ENCODE measurements around the gene PRKN. TPM values are rescaled to one million over a fixed set of nuclear protein-coding genes. Genes with fewer than 3 reads are reported as not detected.

PRKN gene
- total RNA-seq, 4 donors from 2014 or later = 4.5 to 12.3 (median 9.0) TPM

- Histone ChIP-seq H3K36me3 (no peaks in the 10 kb centered on the region), H3K9me3 (no peaks in the 10 kb centered on the region), H3K27me3 (no peaks in the 10 kb centered on the region), H3K4me3 (no peak overlapping the region), H3K4me1 (no peaks in the 10 kb centered on the region), H3K27ac (no peak overlapping the region)
- no peak for TF ChIP-seq POLR2A (IDR thresholded peaks at IDR 0.05)
- TF ChIP-seq EP300 (IDR thresholded peaks at IDR 0.05; ENCODE audit: low read depth) = no peak
- no peak for TF ChIP-seq POLR2AphosphoS5 (IDR thresholded peaks at IDR 0.05)
- TF ChIP-seq, protein P1, sequence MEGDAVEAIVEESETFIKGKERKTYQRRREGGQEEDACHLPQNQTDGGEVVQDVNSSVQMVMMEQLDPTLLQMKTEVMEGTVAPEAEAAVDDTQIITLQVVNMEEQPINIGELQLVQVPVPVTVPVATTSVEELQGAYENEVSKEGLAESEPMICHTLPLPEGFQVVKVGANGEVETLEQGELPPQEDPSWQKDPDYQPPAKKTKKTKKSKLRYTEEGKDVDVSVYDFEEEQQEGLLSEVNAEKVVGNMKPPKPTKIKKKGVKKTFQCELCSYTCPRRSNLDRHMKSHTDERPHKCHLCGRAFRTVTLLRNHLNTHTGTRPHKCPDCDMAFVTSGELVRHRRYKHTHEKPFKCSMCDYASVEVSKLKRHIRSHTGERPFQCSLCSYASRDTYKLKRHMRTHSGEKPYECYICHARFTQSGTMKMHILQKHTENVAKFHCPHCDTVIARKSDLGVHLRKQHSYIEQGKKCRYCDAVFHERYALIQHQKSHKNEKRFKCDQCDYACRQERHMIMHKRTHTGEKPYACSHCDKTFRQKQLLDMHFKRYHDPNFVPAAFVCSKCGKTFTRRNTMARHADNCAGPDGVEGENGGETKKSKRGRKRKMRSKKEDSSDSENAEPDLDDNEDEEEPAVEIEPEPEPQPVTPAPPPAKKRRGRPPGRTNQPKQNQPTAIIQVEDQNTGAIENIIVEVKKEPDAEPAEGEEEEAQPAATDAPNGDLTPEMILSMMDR (IDR thresholded peaks at IDR 0.05) = no peak
- 84 to 95% methylated on average over 6 of the region's 6 CpGs for whole genome bisulfite sequencing, 2 donors (ENCODE audit: low coverage in 1 of 2)
- in situ Hi-C loops (cut with MboI; ENCODE audit: low pct_ligation_motif_present in 1 of 4, low pct_unique_long_range_greater_than_20kb in 1 of 4, low sequenced_read_pairs in 3 of 4) = no loop called here
- intact Hi-C loops (cut with DNase I; ENCODE audit: low total_unique reads) = no loop called here
- DNase-seq = no peak
Observed at GRCh38 chr6:162602759-162603158, 124.8 kb downstream of the PRKN start.

DNA sequence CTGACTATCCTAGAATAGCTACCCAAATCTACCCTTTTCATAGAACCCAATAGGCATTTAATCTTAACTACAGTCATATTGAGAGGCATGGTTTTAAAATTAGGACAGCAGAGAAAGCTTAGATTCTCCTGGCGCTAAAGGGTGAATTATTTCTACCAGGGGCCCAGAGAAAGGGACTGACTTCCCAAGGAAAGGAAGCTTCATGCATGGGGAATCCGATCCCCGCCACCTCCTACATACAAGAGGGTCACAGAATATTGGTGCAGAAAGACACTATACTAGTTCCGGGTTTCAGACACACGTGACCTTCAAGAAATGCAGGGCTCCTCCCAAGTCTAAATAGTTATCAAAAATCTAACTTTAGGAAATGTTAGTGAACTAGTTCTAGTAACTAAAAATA lies 130.9 kb downstream of the PRKN start:
- H3K27me3 ChIP-seq = no peaks in the 10 kb centered on the region
- 89 to 92% methylated on average over 5 of the region's 5 CpGs for WGBS, 2 donors (ENCODE audit: low coverage in 1 of 2)
- H3K27ac ChIP-seq = no peak overlapping the region
- TF ChIP-seq, protein P1 (IDR thresholded peaks at IDR 0.05) = no peak
- TF ChIP-seq EP300 (IDR thresholded peaks at IDR 0.05; ENCODE audit: low read depth) (no peak), POLR2AphosphoS5 (IDR thresholded peaks at IDR 0.05) (no peak), POLR2A (IDR thresholded peaks at IDR 0.05) (no peak)
- intact Hi-C loops (cut with DNase I; ENCODE audit: low total_unique reads) = no loop called here
- in situ Hi-C loops (cut with MboI; ENCODE audit: low pct_ligation_motif_present in 1 of 4, low pct_unique_long_range_greater_than_20kb in 1 of 4, low sequenced_read_pairs in 3 of 4) = no loop called here
- H3K9me3 ChIP-seq = no peaks in the 10 kb centered on the region
- no peaks in the 10 kb centered on the region for H3K4me1 ChIP-seq
- no peak overlapping the region for H3K4me3 ChIP-seq
- H3K36me3 ChIP-seq = no peaks in the 10 kb centered on the region
- DNase-seq = no peak

DNA sequence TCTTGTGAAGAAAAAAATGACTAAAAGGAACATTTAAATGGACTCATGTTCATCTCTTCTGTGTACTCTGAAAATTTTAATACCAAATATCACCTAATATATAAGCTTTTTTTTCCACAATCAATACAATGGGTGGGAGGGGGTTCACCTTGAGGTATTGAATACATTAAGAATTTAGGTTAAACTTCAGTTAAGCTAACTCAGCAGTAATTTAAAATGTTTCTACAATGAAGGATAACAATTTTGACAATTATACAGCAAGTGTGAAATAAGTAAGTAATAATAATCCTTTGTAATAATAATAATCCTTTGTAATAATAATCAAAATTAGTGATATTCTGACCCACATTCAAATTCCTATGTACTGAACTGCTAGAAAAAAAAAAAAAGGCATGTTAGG lies 136.0 kb downstream of the PRKN start:
- in situ Hi-C loops (cut with MboI; ENCODE audit: low pct_ligation_motif_present in 1 of 4, low pct_unique_long_range_greater_than_20kb in 1 of 4, low sequenced_read_pairs in 3 of 4) = no loop called here
- TF ChIP-seq POLR2AphosphoS5 (IDR thresholded peaks at IDR 0.05) (no peak), POLR2A (IDR thresholded peaks at IDR 0.05) (no peak), EP300 (IDR thresholded peaks at IDR 0.05; ENCODE audit: low read depth) (no peak)
- TF ChIP-seq, protein P1 (IDR thresholded peaks at IDR 0.05) = no peak
- no peak overlapping the region for H3K4me3 ChIP-seq
- intact Hi-C loops (cut with DNase I; ENCODE audit: low total_unique reads) = no loop called here
- no peaks in the 10 kb centered on the region for H3K4me1 ChIP-seq
- DNase-seq = no peak
- no peak overlapping the region for H3K27ac ChIP-seq
- no peaks in the 10 kb centered on the region for H3K9me3 ChIP-seq
- no peaks in the 10 kb centered on the region for H3K36me3 ChIP-seq
- H3K27me3 ChIP-seq = no peaks in the 10 kb centered on the region

- Histone ChIP-seq H3K9me3 (no peaks in the 10 kb centered on the region), H3K27me3 (no peaks in the 10 kb centered on the region), H3K4me3 (no peak overlapping the region), H3K4me1 (no peaks in the 10 kb centered on the region), H3K27ac (no peak overlapping the region), H3K36me3 (no peaks in the 10 kb centered on the region)
- DNase-seq = no peak
- 86 to 87% methylated on average over 3 of the region's 3 CpGs for WGBS, 2 donors (ENCODE audit: low coverage in 1 of 2)
- no peak for TF ChIP-seq POLR2A (IDR thresholded peaks at IDR 0.05)
- no peak for TF ChIP-seq EP300 (IDR thresholded peaks at IDR 0.05; ENCODE audit: low read depth)
- TF ChIP-seq POLR2AphosphoS5 (IDR thresholded peaks at IDR 0.05) = no peak
- TF ChIP-seq, protein P1 (IDR thresholded peaks at IDR 0.05) = no peak
- intact Hi-C loops (cut with DNase I; ENCODE audit: low total_unique reads) (no loop called here), in situ Hi-C loops (cut with MboI; ENCODE audit: low pct_ligation_motif_present in 1 of 4, low pct_unique_long_range_greater_than_20kb in 1 of 4, low sequenced_read_pairs in 3 of 4) (no loop called here)
Observed at GRCh38 chr6:162581988-162582780, 145.4 kb downstream of the PRKN start.
